ENCODE measurements around the gene MED7. TPM values are rescaled to one million over a fixed set of nuclear protein-coding genes. Genes with fewer than 3 reads are reported as not detected.

Gene MED7
- total RNA-seq, 1 donor from 2014 or later: 9.6 TPM

- Histone ChIP-seq H3K79me2 (ENCODE audit: insufficient read depth, low read length) (no peaks in the 10 kb centered on the region), H3K27me3 (ENCODE audit: insufficient read depth, low read length) (peaks cover 3% of the 10 kb centered on the region), H3K9ac (ENCODE audit: low read length) (no peak overlapping the region), H2AFZ (ENCODE audit: low read depth, low read length) (no peak overlapping the region), H3K36me3 (ENCODE audit: insufficient read depth, low read length) (no peaks in the 10 kb centered on the region), H3K9me3 (ENCODE audit: insufficient read depth, low read depth, low read length) (no peaks in the 10 kb centered on the region), H3K27ac (ENCODE audit: low read depth, low read length) (no peak overlapping the region), H3K4me1 (ENCODE audit: insufficient read depth, low read length) (no peaks in the 10 kb centered on the region), H3K4me3 (ENCODE audit: insufficient read depth, low read depth, low read length) (no peak overlapping the region), H4K20me1 (ENCODE audit: insufficient read depth, low read length) (no peaks in the 10 kb centered on the region), H3K4me2 (ENCODE audit: low read length) (no peak overlapping the region)
- DNase-seq (ENCODE audit: low read depth): no peak
- Mint-ChIP-seq H3K9me3 (ENCODE audit: unreplicated experiment) (no peaks in the 10 kb centered on the region), H3K27ac (ENCODE audit: unreplicated experiment) (no peak overlapping the region), H3K4me1 (ENCODE audit: low read depth, unreplicated experiment) (no peaks in the 10 kb centered on the region), H3K4me3 (ENCODE audit: unreplicated experiment) (no peak overlapping the region), H3K27me3 (ENCODE audit: low read depth, unreplicated experiment) (no peaks in the 10 kb centered on the region), H3K36me3 (ENCODE audit: low read depth, unreplicated experiment) (no peaks in the 10 kb centered on the region)
- FAIRE-seq: no peak
- no peak for TF ChIP-seq EZH2 (IDR thresholded peaks at IDR 0.05; ENCODE audit: insufficient read depth, low read length)
- no peak for TF ChIP-seq CTCF (IDR thresholded peaks at IDR 0.05; ENCODE audit: insufficient read depth, low read depth, low read length)
Measured at GRCh38 chr5:157150995-157151394, 8.3 kb upstream of the MED7 start.

GRCh38 chr5:157148734-157149615 lies 6.3 kb upstream of the MED7 start:
- no peak overlapping the region for H2AFZ ChIP-seq (ENCODE audit: low read depth, low read length)
- H3K9me3 Mint-ChIP-seq (ENCODE audit: unreplicated experiment): no peaks in the 10 kb centered on the region
- H3K27ac ChIP-seq (ENCODE audit: low read depth, low read length): no peak overlapping the region
- no peak overlapping the region for H3K27ac Mint-ChIP-seq (ENCODE audit: unreplicated experiment)
- peaks cover 3% of the 10 kb centered on the region for H3K27me3 ChIP-seq (ENCODE audit: insufficient read depth, low read length)
- H3K9ac ChIP-seq (ENCODE audit: low read length): no peak overlapping the region
- H3K36me3 ChIP-seq (ENCODE audit: insufficient read depth, low read length): no peaks in the 10 kb centered on the region
- no peaks in the 10 kb centered on the region for H3K27me3 Mint-ChIP-seq (ENCODE audit: low read depth, unreplicated experiment)
- TF ChIP-seq CTCF (IDR thresholded peaks at IDR 0.05; ENCODE audit: insufficient read depth, low read depth, low read length): peak; percentile 98
- no peak for TF ChIP-seq EZH2 (IDR thresholded peaks at IDR 0.05; ENCODE audit: insufficient read depth, low read length)
- H3K4me3 ChIP-seq (ENCODE audit: insufficient read depth, low read depth, low read length): no peak overlapping the region
- FAIRE-seq (no peak), DNase-seq (ENCODE audit: low read depth) (peak; percentile 26)
- H3K9me3 ChIP-seq (ENCODE audit: insufficient read depth, low read depth, low read length): no peaks in the 10 kb centered on the region
- H3K4me2 ChIP-seq (ENCODE audit: low read length): no peak overlapping the region
- no peaks in the 10 kb centered on the region for H3K4me1 Mint-ChIP-seq (ENCODE audit: low read depth, unreplicated experiment)
- no peak overlapping the region for H3K4me3 Mint-ChIP-seq (ENCODE audit: unreplicated experiment)
- H4K20me1 ChIP-seq (ENCODE audit: insufficient read depth, low read length): no peaks in the 10 kb centered on the region
- H3K4me1 ChIP-seq (ENCODE audit: insufficient read depth, low read length): no peaks in the 10 kb centered on the region
- no peaks in the 10 kb centered on the region for H3K36me3 Mint-ChIP-seq (ENCODE audit: low read depth, unreplicated experiment)
- no peaks in the 10 kb centered on the region for H3K79me2 ChIP-seq (ENCODE audit: insufficient read depth, low read length)
